ENCODE results near the gene ADCY10.
"Not testable (repeated sequence)": the region's sequence is repeated elsewhere in the genome, so short reads cannot be mapped to it uniquely, and the experiment has no call there.

The ADCY10 gene

GRCh38 chr1:167881069-167881468 is 32.9 kb downstream of the ADCY10 start:
- no peak for DNase-seq (ENCODE audit: low read depth)

- DNase-seq (ENCODE audit: low read depth) = no peak
Observed at GRCh38 chr1:167880580-167881021, 33.3 kb downstream of the ADCY10 start.

- no peak for DNase-seq (ENCODE audit: low read depth)
Observed at GRCh38 chr1:167879508-167879907, 34.4 kb downstream of the ADCY10 start.

GRCh38 chr1:167878372-167879160 is 35.4 kb downstream of the ADCY10 start:
- no peak for DNase-seq (ENCODE audit: low read depth)

GRCh38 chr1:167876597-167877175 is 37.2 kb downstream of the ADCY10 start:
- no peak for DNase-seq (ENCODE audit: low read depth)

- no peak for DNase-seq (ENCODE audit: low read depth)
Observed at GRCh38 chr1:167871331-167871730, 42.6 kb downstream of the ADCY10 start.

GRCh38 chr1:167869157-167870001 is 44.6 kb downstream of the ADCY10 start:
- not testable (repeated sequence) for DNase-seq (ENCODE audit: low read depth)

GRCh38 chr1:167866739-167867414 is 47.1 kb downstream of the ADCY10 start:
- DNase-seq (ENCODE audit: low read depth) = not testable (repeated sequence)

- not testable (repeated sequence) for DNase-seq (ENCODE audit: low read depth)
Observed at GRCh38 chr1:167866326-167866725, 47.6 kb downstream of the ADCY10 start.

- not testable (repeated sequence) for DNase-seq (ENCODE audit: low read depth)
Observed at GRCh38 chr1:167865804-167866308, 48.1 kb downstream of the ADCY10 start.

- not testable (repeated sequence) for DNase-seq (ENCODE audit: low read depth)
Observed at GRCh38 chr1:167865193-167865592, 48.7 kb downstream of the ADCY10 start.

- no peak for DNase-seq (ENCODE audit: low read depth)
Observed at GRCh38 chr1:167864392-167865032, 49.4 kb downstream of the ADCY10 start.

GRCh38 chr1:167863921-167864279 is 50.0 kb downstream of the ADCY10 start:
- no peak for DNase-seq (ENCODE audit: low read depth)

GRCh38 chr1:167863191-167863920 is 50.6 kb downstream of the ADCY10 start:
- not testable (repeated sequence) for DNase-seq (ENCODE audit: low read depth)

- no peak for DNase-seq (ENCODE audit: low read depth)
Observed at GRCh38 chr1:167862432-167863076, 51.4 kb downstream of the ADCY10 start.

- DNase-seq (ENCODE audit: low read depth) = no peak
Observed at GRCh38 chr1:167861664-167862381, 52.1 kb downstream of the ADCY10 start.

GRCh38 chr1:167860231-167860923 is 53.6 kb downstream of the ADCY10 start:
- DNase-seq (ENCODE audit: low read depth) = no peak

- no peak for DNase-seq (ENCODE audit: low read depth)
Observed at GRCh38 chr1:167856711-167857418, 57.1 kb downstream of the ADCY10 start.

All from non-pigmented ciliary epithelial cell (primary cell).